Measurements from ENCODE around the gene MYO1F. TPM values are rescaled to one million over a fixed set of nuclear protein-coding genes. Genes with fewer than 3 reads are reported as not detected.
"Not testable (repeated sequence)": the region's sequence is repeated elsewhere in the genome, so short reads cannot be mapped to it uniquely, and the experiment has no call there.

MYO1F gene
- total RNA-seq, 1 donor from 2014 or later, result 436 TPM

- intact Hi-C loops (cut with micrococcal nuclease), result loop anchor here (1.0 kb wide), 6 partner anchors 9 to 179 kb away; partner anchors contain the start of genes MARCHF2 and RAB11B
These were observed 8.0 kb downstream of the MYO1F start for GRCh38 chr19:8569066-8569771.

GRCh38 chr19:8567522-8568172, 9.6 kb downstream of the MYO1F start:
- intact Hi-C loops (cut with micrococcal nuclease), result no loop called here

- intact Hi-C loops (cut with micrococcal nuclease), result no loop called here
These were observed 10.4 kb downstream of the MYO1F start for GRCh38 chr19:8566855-8567254.

- intact Hi-C loops (cut with micrococcal nuclease), result not testable (repeated sequence)
These were observed 12.4 kb downstream of the MYO1F start for GRCh38 chr19:8564866-8565265.

GRCh38 chr19:8561075-8561764, 16.0 kb downstream of the MYO1F start:
- intact Hi-C loops (cut with micrococcal nuclease), result no loop called here

GRCh38 chr19:8558325-8558724, 18.9 kb downstream of the MYO1F start:
- intact Hi-C loops (cut with micrococcal nuclease), result no loop called here

GRCh38 chr19:8557642-8558238, 19.5 kb downstream of the MYO1F start:
- intact Hi-C loops (cut with micrococcal nuclease), result no loop called here

- intact Hi-C loops (cut with micrococcal nuclease), result not testable (repeated sequence)
These were observed 23.5 kb downstream of the MYO1F start for GRCh38 chr19:8553729-8554128.

- intact Hi-C loops (cut with micrococcal nuclease), result no loop called here
These were observed 24.4 kb downstream of the MYO1F start for GRCh38 chr19:8552810-8553209.

GRCh38 chr19:8550070-8550469, 27.2 kb downstream of the MYO1F start:
- intact Hi-C loops (cut with micrococcal nuclease), result no loop called here

- intact Hi-C loops (cut with micrococcal nuclease), result no loop called here
These were observed 31.5 kb downstream of the MYO1F start for GRCh38 chr19:8545743-8546142.

- intact Hi-C loops (cut with micrococcal nuclease), result no loop called here
These were observed 33.1 kb downstream of the MYO1F start for GRCh38 chr19:8544168-8544567.

GRCh38 chr19:8539621-8540149, 37.6 kb downstream of the MYO1F start:
- intact Hi-C loops (cut with micrococcal nuclease), result no loop called here

- intact Hi-C loops (cut with micrococcal nuclease), result no loop called here
These were observed 40.1 kb downstream of the MYO1F start for GRCh38 chr19:8537099-8537498.

- intact Hi-C loops (cut with micrococcal nuclease), result no loop called here
These were observed 41.0 kb downstream of the MYO1F start for GRCh38 chr19:8536282-8536681.

GRCh38 chr19:8532225-8532624, 45.0 kb downstream of the MYO1F start:
- intact Hi-C loops (cut with micrococcal nuclease), result no loop called here

- intact Hi-C loops (cut with micrococcal nuclease), result no loop called here
These were observed 45.8 kb downstream of the MYO1F start for GRCh38 chr19:8531470-8531869.

- intact Hi-C loops (cut with micrococcal nuclease), result no loop called here
These were observed 47.1 kb downstream of the MYO1F start for GRCh38 chr19:8530061-8530679.

GRCh38 chr19:8529369-8530006, 47.8 kb downstream of the MYO1F start:
- intact Hi-C loops (cut with micrococcal nuclease), result no loop called here

- intact Hi-C loops (cut with micrococcal nuclease), result no loop called here
These were observed 48.7 kb downstream of the MYO1F start for GRCh38 chr19:8528500-8528899.
